Activated T-helper 1 cell treated with anti-CD3 and anti-CD28 coated beads, Interleukin-12 subunit alpha, Interleukin-12 subunit beta, Interleukin-2, Interleukin-4 antibody, amounts not matched to agents 30 ng/mL and 10 ng/mL and 1 ng/mL, durations not matched to agents 14 hours and 24 hours and 36 hours (primary cell): ENCODE results near the gene FAF2. TPM values are rescaled to one million over a fixed set of nuclear protein-coding genes. Genes with fewer than 3 reads are reported as not detected.

Experiments used
- DNase-seq: peaks from one replicate; pipeline ENCODE4 v3.0.0; 2021; ENCODE audit warnings: low spot score
- H3K27ac Mint-ChIP-seq: one replicate; pipeline ENCODE4 v1.8.0; 2021; ENCODE audit warnings: mild to moderate bottlenecking, mixed read lengths
- H3K27me3 Mint-ChIP-seq: one replicate; pipeline ENCODE4 v1.8.0; 2022; ENCODE audit warnings: mild to moderate bottlenecking, moderate library complexity, mixed read lengths; ENCODE audit not compliant: insufficient read depth
- H3K36me3 Mint-ChIP-seq: one replicate; pipeline ENCODE4 v1.8.0; 2021; ENCODE audit warnings: low read depth, mixed read lengths
- H3K4me1 Mint-ChIP-seq: one replicate; pipeline ENCODE4 v1.8.0; 2021; ENCODE audit warnings: low read depth, mixed read lengths
- H3K4me3 Mint-ChIP-seq: one replicate; pipeline ENCODE4 v1.8.0; 2021; ENCODE audit warnings: mild to moderate bottlenecking, moderate library complexity, mixed read lengths
- H3K9me3 Mint-ChIP-seq: one replicate; pipeline ENCODE4 v1.8.0; 2021; ENCODE audit warnings: mixed read lengths
- intact Hi-C: fragments of 100-400 bp; cut with micrococcal nuclease; formaldehyde crosslinking; loops from one replicate; pipeline ENCODE4 v1.15.1; 2024
- total RNA-seq: library from RNA; stranded (reverse); gene quantifications from 2 replicates; pipeline ENCODE4 v1.2.3, GENCODE V29; 2022

FAF2 gene
- total RNA-seq, 1 donor from 2014 or later = 46.0 TPM

- intact Hi-C loops = no loop called here
- H3K27me3 Mint-ChIP-seq = peaks cover 3% of the 10 kb centered on the region
- no peaks in the 10 kb centered on the region for H3K36me3 Mint-ChIP-seq
- no peak overlapping the region for H3K27ac Mint-ChIP-seq
- H3K4me3 Mint-ChIP-seq = no peak overlapping the region
- H3K4me1 Mint-ChIP-seq = peaks cover 35% of the 10 kb centered on the region
- no peaks in the 10 kb centered on the region for H3K9me3 Mint-ChIP-seq
- DNase-seq = no peak
These were observed 104.2 kb downstream of the FAF2 start for GRCh38 chr5:176552332-176552869.

DNA sequence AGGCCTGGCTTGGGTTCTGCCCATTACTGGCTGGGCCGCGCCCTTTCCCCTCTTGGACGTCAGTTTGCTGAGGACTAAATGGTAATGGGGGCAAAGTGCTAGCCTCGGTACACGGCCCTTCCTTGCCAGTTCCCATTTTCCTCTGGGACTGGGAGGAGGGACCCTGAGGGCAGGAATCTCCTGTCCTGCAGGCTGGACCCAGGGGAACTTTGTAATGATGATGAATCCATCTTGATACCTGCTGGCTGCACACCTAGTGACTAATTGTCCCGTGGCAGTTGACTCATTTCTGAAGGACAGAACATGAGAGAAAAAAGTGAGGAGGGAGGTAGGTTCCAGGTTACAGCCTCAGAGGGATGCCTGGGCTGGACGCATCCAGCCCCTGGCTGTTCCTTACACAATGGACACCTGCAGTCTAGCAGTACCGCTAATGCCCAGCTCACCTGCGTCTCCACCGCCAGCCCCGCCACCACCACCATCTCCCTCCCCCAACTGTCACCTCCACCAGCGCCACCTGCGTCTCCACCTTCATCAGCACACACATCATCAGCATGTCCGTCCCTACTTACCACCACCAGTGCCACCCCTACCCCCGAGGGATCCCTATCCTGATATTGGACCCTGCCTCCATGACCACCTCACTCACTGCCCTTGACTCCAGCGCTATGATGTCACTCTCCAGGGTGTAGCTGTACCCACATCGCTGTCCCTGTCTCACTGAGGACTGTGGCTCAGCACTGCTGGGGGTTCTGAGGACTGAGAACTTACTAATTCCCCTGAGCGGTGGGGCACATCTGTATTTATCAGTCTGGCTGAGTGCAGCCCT lies 105.3 kb downstream of the FAF2 start:
- intact Hi-C loops = no loop called here
- H3K4me1 Mint-ChIP-seq = peaks cover 30% of the 10 kb centered on the region
- H3K9me3 Mint-ChIP-seq = no peaks in the 10 kb centered on the region
- H3K27me3 Mint-ChIP-seq = peaks cover 3% of the 10 kb centered on the region
- no peak for DNase-seq
- no peak overlapping the region for H3K27ac Mint-ChIP-seq
- H3K36me3 Mint-ChIP-seq = no peaks in the 10 kb centered on the region
- H3K4me3 Mint-ChIP-seq = no peak overlapping the region

DNA sequence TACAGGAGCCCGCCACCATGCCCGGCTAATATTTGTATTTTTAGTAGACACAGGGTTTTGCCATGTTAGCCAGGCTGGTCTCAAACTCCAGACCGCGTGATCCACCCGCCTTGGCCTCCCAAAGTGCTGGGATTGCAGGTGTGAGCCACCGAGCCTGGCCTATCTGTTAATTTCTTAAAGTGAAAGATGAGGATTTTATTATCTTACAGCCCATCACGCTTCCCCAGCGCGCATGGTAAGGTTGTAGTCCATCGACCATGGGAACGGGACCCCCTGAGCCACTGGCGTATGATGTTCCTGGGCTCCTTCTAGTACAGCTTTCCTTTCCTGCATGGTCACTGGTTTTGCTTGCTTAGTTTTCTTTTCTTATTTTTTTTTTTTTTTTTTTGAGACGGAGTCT lies 109.7 kb downstream of the FAF2 start:
- Mint-ChIP-seq H3K27me3 (peaks cover 8% of the 10 kb centered on the region), H3K27ac (no peak overlapping the region), H3K4me3 (no peak overlapping the region), H3K36me3 (no peaks in the 10 kb centered on the region), H3K4me1 (peaks cover 51% of the 10 kb centered on the region), H3K9me3 (no peaks in the 10 kb centered on the region)
- intact Hi-C loops = no loop called here
- DNase-seq = no peak

Other genes with a start within 250 kb of the FAF2 start
- gene SIMC1, start 210.0 kb upstream of the FAF2 start, total RNA-seq = 36.7 and 42.2 TPM in 2 replicates
- 60.9 and 63.4 TPM in 2 replicates for gene KIAA1191, start 86.6 kb upstream of the FAF2 start, total RNA-seq
- 19.4 and 22.3 TPM in 2 replicates for gene ARL10, start 82.9 kb upstream of the FAF2 start, total RNA-seq
- 111 TPM in 2 replicates for gene NOP16, start 59.8 kb upstream of the FAF2 start, total RNA-seq
- gene HIGD2A, start 59.6 kb upstream of the FAF2 start, total RNA-seq = 93.2 and 93.5 TPM in 2 replicates
- 71.6 and 84.0 TPM in 2 replicates for gene CLTB, start 31.8 kb upstream of the FAF2 start, total RNA-seq
- 78.0 and 80.3 TPM in 2 replicates for gene RNF44, start 89.0 kb downstream of the FAF2 start, total RNA-seq
- 0.08 and 0.42 TPM in 2 replicates for gene CDHR2, start 101.0 kb downstream of the FAF2 start, total RNA-seq
- 3.1 and 3.2 TPM in 2 replicates for gene GPRIN1, start 161.8 kb downstream of the FAF2 start, total RNA-seq
- gene SNCB, start 182.1 kb downstream of the FAF2 start, total RNA-seq = not detected in 2 replicates
- gene EIF4E1B, start 182.3 kb downstream of the FAF2 start, total RNA-seq = not detected in 2 replicates
- 34.1 and 35.3 TPM in 2 replicates for gene TSPAN17, start 199.1 kb downstream of the FAF2 start, total RNA-seq